Uterus (tissue), 4 donors: ENCODE data around the gene KDM8. TPM values are rescaled to one million over a fixed set of nuclear protein-coding genes. Genes with fewer than 3 reads are reported as not detected.
A peak's percentile ranks its signal among the peaks of the same experiment; 100 is the strongest.

ENCODE experiments used
- DNase-seq, 2 donors: peaks; one replicate each; pipeline ENCODE4 v3.0.0-alpha.2; 2019 to 2020
- H3K27ac ChIP-seq, 2 donors: fragments of 200-600 bp; sonication (generic); 1 replicate in 1 of 2; 2 replicates in 1 of 2; pipeline ENCODE4 v1.5.1; 2016 to 2018
- H3K27me3 ChIP-seq, 2 donors: fragments of 200-600 bp; sonication (generic); one replicate each; pipeline ENCODE4 v1.5.1; 2018 to 2019; ENCODE audit warnings: control low read depth in 1 of 2
- H3K36me3 ChIP-seq, 2 donors: fragments of 200-600 bp; sonication (generic); one replicate each; pipeline ENCODE4 v1.5.1; 2019; ENCODE audit warnings: control low read depth in 1 of 2
- H3K4me1 ChIP-seq, 2 donors: fragments of 200-600 bp; sonication (generic); one replicate each; pipeline ENCODE4 v1.5.1; 2018 to 2019; ENCODE audit warnings: control low read depth in 1 of 2
- H3K4me3 ChIP-seq, 2 donors: fragments of 200-600 bp; sonication (generic); 1 replicate in 1 of 2; 2 replicates in 1 of 2; pipeline ENCODE4 v1.5.1; 2018 to 2019; ENCODE audit warnings: mild to moderate bottlenecking in 1 of 2
- H3K9me3 ChIP-seq, 2 donors: fragments of 200-600 bp; sonication (generic); one replicate each; pipeline ENCODE4 v1.5.1; 2019; ENCODE audit warnings: control low read depth in 1 of 2
- POLR2A ChIP-seq, 2 donors: fragments of 450-650 bp; IDR thresholded peaks; one replicate each; pipeline ENCODE4 v1.6.1; 2016; ENCODE audit warnings: antibody characterized with exemption in 2 of 2, mild to moderate bottlenecking in 1 of 2, moderate library complexity in 1 of 2
- intact Hi-C: fragments of 100-400 bp; cut with DNase I; formaldehyde crosslinking; loops from one replicate; pipeline ENCODE4 v1.15.1; 2023; ENCODE audit warnings: low total_unique reads
- total RNA-seq, 4 donors: library from RNA; depleted of rRNA in 3 of 4; stranded (reverse); fragments of >200 nt in 3 of 4; gene quantifications; one replicate each; pipeline versions ENCODE4 v1.1.0 to v1.2.4, GENCODE V29; 2014 to 2023
- TF ChIP-seq, protein P1 (sequence below), 4 experiments: fragments of 200-600 bp in 2 of 4; fragments of 450-650 bp in 2 of 4; sonication (generic) in 2 of 4; IDR thresholded peaks; one replicate each; pipeline ENCODE4 v1.5.1; 2016 to 2019; ENCODE audit warnings: antibody characterized with exemption in 4 of 4, mild to moderate bottlenecking in 2 of 4, moderate library complexity in 1 of 4
- donor health status: DM: yes; HTN: yes; CAD: no.

KDM8 gene
- total RNA-seq, 4 donors from 2014 or later = 4.1 to 31.0 (median 11.5) TPM; not detected in 1

DNA sequence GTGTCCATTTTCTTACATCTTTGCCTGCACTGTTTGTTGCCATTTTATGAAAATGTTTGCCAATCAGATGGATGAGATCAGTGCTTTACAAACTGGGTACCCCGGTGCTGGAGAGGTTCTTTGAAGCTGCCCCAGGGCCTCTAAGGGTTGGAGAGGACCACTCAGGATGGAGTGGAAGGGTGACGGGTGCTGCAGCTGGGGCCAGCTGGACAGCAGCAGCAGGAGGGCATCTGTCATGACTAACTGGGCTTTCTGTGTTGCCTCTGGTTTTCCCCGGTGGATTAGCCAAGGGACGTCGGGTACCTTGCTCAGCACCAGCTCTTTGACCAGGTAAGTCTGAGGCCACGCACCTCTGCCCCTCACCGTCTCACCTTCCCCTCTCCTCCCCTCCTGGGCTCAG lies 12.3 kb downstream of the KDM8 start:
- intact Hi-C loops = no loop called here
- no peaks in the 10 kb centered on the region for H3K36me3 ChIP-seq
- no peak overlapping the region for H3K4me3 ChIP-seq
- DNase-seq = no peak
- TF ChIP-seq POLR2A (IDR thresholded peaks at IDR 0.05) = no peak
- TF ChIP-seq, protein P1, sequence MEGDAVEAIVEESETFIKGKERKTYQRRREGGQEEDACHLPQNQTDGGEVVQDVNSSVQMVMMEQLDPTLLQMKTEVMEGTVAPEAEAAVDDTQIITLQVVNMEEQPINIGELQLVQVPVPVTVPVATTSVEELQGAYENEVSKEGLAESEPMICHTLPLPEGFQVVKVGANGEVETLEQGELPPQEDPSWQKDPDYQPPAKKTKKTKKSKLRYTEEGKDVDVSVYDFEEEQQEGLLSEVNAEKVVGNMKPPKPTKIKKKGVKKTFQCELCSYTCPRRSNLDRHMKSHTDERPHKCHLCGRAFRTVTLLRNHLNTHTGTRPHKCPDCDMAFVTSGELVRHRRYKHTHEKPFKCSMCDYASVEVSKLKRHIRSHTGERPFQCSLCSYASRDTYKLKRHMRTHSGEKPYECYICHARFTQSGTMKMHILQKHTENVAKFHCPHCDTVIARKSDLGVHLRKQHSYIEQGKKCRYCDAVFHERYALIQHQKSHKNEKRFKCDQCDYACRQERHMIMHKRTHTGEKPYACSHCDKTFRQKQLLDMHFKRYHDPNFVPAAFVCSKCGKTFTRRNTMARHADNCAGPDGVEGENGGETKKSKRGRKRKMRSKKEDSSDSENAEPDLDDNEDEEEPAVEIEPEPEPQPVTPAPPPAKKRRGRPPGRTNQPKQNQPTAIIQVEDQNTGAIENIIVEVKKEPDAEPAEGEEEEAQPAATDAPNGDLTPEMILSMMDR (IDR thresholded peaks at IDR 0.05) = no peak
- H3K27me3 ChIP-seq = no peaks in the 10 kb centered on the region
- no peaks in the 10 kb centered on the region for H3K9me3 ChIP-seq
- no peaks in the 10 kb centered on the region for H3K4me1 ChIP-seq
- H3K27ac ChIP-seq = no peak overlapping the region

DNA sequence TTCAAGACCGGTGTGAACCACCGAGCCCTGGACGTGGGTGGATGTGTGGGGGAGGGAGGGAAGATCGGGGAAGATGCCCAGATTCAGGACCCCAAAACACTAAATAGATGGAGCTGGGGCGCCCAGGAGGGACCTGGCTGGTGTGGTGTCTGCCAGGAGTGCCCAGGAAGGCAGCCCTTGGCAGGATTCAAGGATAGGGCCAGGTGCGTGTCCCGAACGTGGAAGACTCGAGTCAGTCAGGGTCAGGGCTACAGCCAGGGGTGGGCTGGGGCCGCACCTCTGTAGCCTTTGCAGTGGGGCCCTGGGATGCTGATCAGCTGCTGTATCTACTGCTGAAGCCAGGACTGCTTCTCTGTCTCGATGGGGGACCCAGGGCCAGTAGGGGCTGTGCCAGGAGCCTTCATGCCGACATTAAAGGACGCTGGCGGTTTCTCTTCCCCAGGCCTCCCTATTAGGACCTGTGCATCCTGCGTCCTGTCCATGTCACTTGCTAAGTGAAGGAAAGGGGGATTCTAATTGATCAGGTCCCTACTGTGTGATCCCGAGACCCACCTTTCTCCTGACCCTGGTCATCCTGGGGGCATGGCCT lies 13.1 kb downstream of the KDM8 start:
- no peaks in the 10 kb centered on the region for H3K9me3 ChIP-seq
- intact Hi-C loops = no loop called here
- TF ChIP-seq POLR2A (IDR thresholded peaks at IDR 0.05) = no peak
- TF ChIP-seq, protein P1 (IDR thresholded peaks at IDR 0.05) = no peak
- no peak overlapping the region for H3K27ac ChIP-seq
- H3K36me3 ChIP-seq = no peaks in the 10 kb centered on the region
- no peak for DNase-seq
- H3K4me1 ChIP-seq = no peaks in the 10 kb centered on the region
- no peaks in the 10 kb centered on the region for H3K27me3 ChIP-seq
- no peak overlapping the region for H3K4me3 ChIP-seq

GRCh38 chr16:27217256-27217655 lies 13.9 kb downstream of the KDM8 start:
- H3K27ac ChIP-seq = no peak overlapping the region
- H3K27me3 ChIP-seq = no peaks in the 10 kb centered on the region
- no peaks in the 10 kb centered on the region for H3K4me1 ChIP-seq
- H3K9me3 ChIP-seq = no peaks in the 10 kb centered on the region
- no peaks in the 10 kb centered on the region for H3K36me3 ChIP-seq
- peak in 1 of 2 donors; percentile 38 for DNase-seq
- TF ChIP-seq POLR2A (IDR thresholded peaks at IDR 0.05) = peak in 1 of 2 donors; percentile 11
- TF ChIP-seq, protein P1 (IDR thresholded peaks at IDR 0.05) = no peak
- no peak overlapping the region for H3K4me3 ChIP-seq
- intact Hi-C loops = no loop called here

DNA sequence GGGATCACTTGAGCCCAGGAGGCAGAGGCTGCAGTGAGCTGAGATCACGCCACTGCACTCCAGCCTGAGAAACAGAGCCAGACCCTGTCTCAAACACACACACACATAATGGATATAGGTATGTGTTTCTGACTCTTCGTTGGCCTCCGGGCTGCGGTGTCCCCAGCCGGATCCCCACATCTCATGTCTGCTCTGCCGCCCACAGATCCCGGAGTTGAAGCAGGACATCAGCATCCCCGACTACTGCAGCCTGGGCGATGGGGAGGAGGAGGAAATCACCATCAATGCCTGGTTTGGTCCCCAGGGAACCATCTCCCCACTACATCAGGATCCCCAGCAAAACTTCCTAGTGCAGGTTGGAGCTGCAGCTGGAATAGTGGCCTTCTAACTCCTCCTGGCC lies 15.4 kb downstream of the KDM8 start:
- DNase-seq = no peak
- no peaks in the 10 kb centered on the region for H3K9me3 ChIP-seq
- no peaks in the 10 kb centered on the region for H3K36me3 ChIP-seq
- intact Hi-C loops = no loop called here
- H3K4me3 ChIP-seq = no peak overlapping the region
- H3K27me3 ChIP-seq = no peaks in the 10 kb centered on the region
- no peak for TF ChIP-seq POLR2A (IDR thresholded peaks at IDR 0.05)
- TF ChIP-seq, protein P1 (IDR thresholded peaks at IDR 0.05) = no peak
- H3K27ac ChIP-seq = no peak overlapping the region
- H3K4me1 ChIP-seq = peaks cover 0 to 7% of the 10 kb centered on the region in 2 donors

GRCh38 chr16:27219161-27219560 lies 15.8 kb downstream of the KDM8 start:
- H3K27me3 ChIP-seq = no peaks in the 10 kb centered on the region
- H3K36me3 ChIP-seq = no peaks in the 10 kb centered on the region
- TF ChIP-seq POLR2A (IDR thresholded peaks at IDR 0.05) = no peak
- TF ChIP-seq, protein P1 (IDR thresholded peaks at IDR 0.05) = no peak
- intact Hi-C loops = no loop called here
- H3K27ac ChIP-seq = no peak overlapping the region
- H3K4me3 ChIP-seq = no peak overlapping the region
- no peak for DNase-seq
- no peaks in the 10 kb centered on the region for H3K9me3 ChIP-seq
- H3K4me1 ChIP-seq = peaks cover 0 to 7% of the 10 kb centered on the region in 2 donors
